SK-N-SH treated with all-trans-retinoic acid at 6 μM for 48 hours (cell line): Measurements from ENCODE around the gene NPIPB8.

ENCODE experiments used
- ATAC-seq: fragments of 200-7000 bp; cut with Tn5 transposase; 3 replicates; pipeline ENCODE4 v1.9.1; 2020; ENCODE audit warnings: mild to moderate bottlenecking, moderate library complexity
- ARNTL ChIP-seq: fragments of 450-650 bp; formaldehyde crosslinking; IDR thresholded peaks from 2 replicates; pipeline ENCODE4 v1.5.0; 2020; ENCODE audit warnings: low read depth, mild to moderate bottlenecking, moderate library complexity, borderline replicate concordance
- BACH2 ChIP-seq: fragments of 250-450 bp; sonication (Bioruptor Pico); IDR thresholded peaks from 2 replicates; pipeline ENCODE4 v1.9.0; 2021; ENCODE audit warnings: mild to moderate bottlenecking, borderline replicate concordance
- CSDC2 ChIP-seq: fragments of 250-450 bp; sonication (Bioruptor Pico); IDR thresholded peaks from 2 replicates; pipeline ENCODE4 v1.5.0; 2020; ENCODE audit warnings: mild to moderate bottlenecking, moderate library complexity
- ESRRG ChIP-seq: fragments of 250-450 bp; sonication (Bioruptor Pico); IDR thresholded peaks from 2 replicates; pipeline ENCODE4 v1.6.1; 2021; ENCODE audit warnings: mild to moderate bottlenecking
- GLIS3 ChIP-seq: fragments of 250-450 bp; sonication (Bioruptor Pico); IDR thresholded peaks from 2 replicates; pipeline ENCODE4 v1.5.0; 2020; ENCODE audit warnings: mild to moderate bottlenecking, moderate library complexity
- ISL1 ChIP-seq: fragments of 250-450 bp; sonication (Bioruptor Pico); IDR thresholded peaks from 2 replicates; pipeline ENCODE4 v2.1.2; 2022; ENCODE audit warnings: mild to moderate bottlenecking, moderate library complexity
- OSR1 ChIP-seq: fragments of 250-450 bp; sonication (Bioruptor Pico); IDR thresholded peaks from 2 replicates; pipeline ENCODE4 v1.8.0; 2022; ENCODE audit warnings: moderate library complexity, mild to moderate bottlenecking, inconsistent platforms
- PPARA ChIP-seq: fragments of 250-450 bp; sonication (Bioruptor Pico); IDR thresholded peaks from 2 replicates; pipeline ENCODE4 v1.5.0; 2020; ENCODE audit warnings: mild to moderate bottlenecking, borderline replicate concordance
- RARB ChIP-seq: fragments of 250-450 bp; sonication (Bioruptor Pico); IDR thresholded peaks from 2 replicates; pipeline ENCODE4 v1.8.0; 2021; ENCODE audit warnings: mild to moderate bottlenecking, moderate library complexity
- SNAI2 ChIP-seq: fragments of 250-450 bp; sonication (Bioruptor Pico); IDR thresholded peaks from 2 replicates; pipeline ENCODE4 v1.5.0; 2020; ENCODE audit warnings: mild to moderate bottlenecking, moderate library complexity
- TCF4 ChIP-seq: fragments of 250-450 bp; sonication (Bioruptor Pico); IDR thresholded peaks from 2 replicates; pipeline ENCODE4 v1.8.0; 2021; ENCODE audit warnings: mild to moderate bottlenecking, moderate library complexity, borderline replicate concordance
- TOX ChIP-seq: fragments of 250-450 bp; sonication (Bioruptor Pico); IDR thresholded peaks from 2 replicates; pipeline ENCODE4 v1.8.0; 2021; ENCODE audit warnings: mild to moderate bottlenecking, moderate library complexity, borderline replicate concordance
- ZC3H10 ChIP-seq: fragments of 250-450 bp; sonication (Bioruptor Pico); IDR thresholded peaks from 2 replicates; pipeline ENCODE4 v1.5.1; 2021; ENCODE audit warnings: mild to moderate bottlenecking, moderate library complexity
- ZFP3 ChIP-seq: fragments of 250-450 bp; sonication (Bioruptor Pico); IDR thresholded peaks from 2 replicates; pipeline ENCODE4 v1.5.0; 2020; ENCODE audit warnings: mild to moderate bottlenecking, moderate library complexity
- ZFP30 ChIP-seq: fragments of 450-650 bp; formaldehyde crosslinking; IDR thresholded peaks from 2 replicates; pipeline ENCODE4 v1.5.0; 2022; ENCODE audit warnings: mild to moderate bottlenecking, moderate library complexity
- ZNF565 ChIP-seq: fragments of 450-650 bp; formaldehyde crosslinking; conservative IDR thresholded peaks from 2 replicates; pipeline ENCODE4 v1.5.0; 2020; ENCODE audit warnings: low read depth, mild to moderate bottlenecking, moderate library complexity
- ZNF70 ChIP-seq: fragments of 450-650 bp; formaldehyde crosslinking; IDR thresholded peaks from 2 replicates; pipeline ENCODE4 v1.5.0; 2020; ENCODE audit warnings: mild to moderate bottlenecking, moderate library complexity
- ZNF8 ChIP-seq: fragments of 450-650 bp; formaldehyde crosslinking; IDR thresholded peaks from 2 replicates; pipeline ENCODE4 v1.5.0; 2020; ENCODE audit warnings: mild to moderate bottlenecking, moderate library complexity
- TF ChIP-seq, protein P1 (sequence below): fragments of 250-450 bp; sonication (Bioruptor Pico); IDR thresholded peaks from 2 replicates; pipeline ENCODE4 v1.5.1; 2020; ENCODE audit warnings: low read depth, mild to moderate bottlenecking, moderate library complexity
- TF ChIP-seq, protein P2 (sequence below): fragments of 250-450 bp; sonication (Bioruptor Pico); IDR thresholded peaks from 2 replicates; pipeline ENCODE4 v1.8.0; 2020; ENCODE audit warnings: mild to moderate bottlenecking, moderate library complexity, borderline replicate concordance
- TF ChIP-seq, protein P3 (sequence below): fragments of 250-450 bp; sonication (Bioruptor Pico); IDR thresholded peaks from 2 replicates; pipeline ENCODE4 v1.5.0; 2020; ENCODE audit warnings: mild to moderate bottlenecking, moderate library complexity
- TF ChIP-seq, protein P4 (sequence below): fragments of 250-450 bp; sonication (Bioruptor Pico); IDR thresholded peaks from 2 replicates; pipeline ENCODE4 v1.8.0; 2021; ENCODE audit warnings: low read depth, mild to moderate bottlenecking, moderate library complexity, borderline replicate concordance

NPIPB8 gene

DNA sequence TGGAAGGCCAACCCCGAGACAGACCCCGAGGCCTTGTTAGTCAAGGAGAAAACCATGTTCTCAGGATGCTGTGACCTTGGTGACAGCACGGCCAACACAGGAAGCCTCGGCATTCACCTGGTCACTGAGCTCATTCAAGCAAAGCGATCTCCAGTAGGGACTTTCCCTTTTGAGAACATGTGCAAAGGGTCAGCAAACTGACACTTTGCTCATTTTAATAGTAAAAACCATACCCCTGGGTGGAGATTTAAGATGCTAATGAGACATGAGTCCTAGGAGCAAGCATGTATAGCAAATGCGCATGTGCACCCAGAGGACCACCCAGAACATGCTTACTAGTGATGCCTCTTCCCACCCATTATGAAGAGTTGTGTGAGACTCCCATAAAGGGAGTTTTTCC lies 35.3 kb upstream of the NPIPB8 start:
- TF ChIP-seq, protein P1, sequence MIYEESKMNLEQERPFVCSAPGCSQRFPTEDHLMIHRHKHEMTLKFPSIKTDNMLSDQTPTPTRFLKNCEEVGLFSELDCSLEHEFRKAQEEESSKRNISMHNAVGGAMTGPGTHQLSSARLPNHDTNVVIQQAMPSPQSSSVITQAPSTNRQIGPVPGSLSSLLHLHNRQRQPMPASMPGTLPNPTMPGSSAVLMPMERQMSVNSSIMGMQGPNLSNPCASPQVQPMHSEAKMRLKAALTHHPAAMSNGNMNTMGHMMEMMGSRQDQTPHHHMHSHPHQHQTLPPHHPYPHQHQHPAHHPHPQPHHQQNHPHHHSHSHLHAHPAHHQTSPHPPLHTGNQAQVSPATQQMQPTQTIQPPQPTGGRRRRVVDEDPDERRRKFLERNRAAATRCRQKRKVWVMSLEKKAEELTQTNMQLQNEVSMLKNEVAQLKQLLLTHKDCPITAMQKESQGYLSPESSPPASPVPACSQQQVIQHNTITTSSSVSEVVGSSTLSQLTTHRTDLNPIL, result no peak
- TF ChIP-seq BACH2 (CRISPR knock-in tag) (no peak), ZFP3 (CRISPR knock-in tag) (no peak), PPARA (no peak), ZNF565 (CRISPR knock-in tag) (no peak), GLIS3 (CRISPR knock-in tag) (no peak), OSR1 (CRISPR knock-in tag) (no peak), TCF4 (CRISPR knock-in tag) (no peak), ESRRG (no peak), TOX (CRISPR knock-in tag) (no peak), ZNF70 (CRISPR knock-in tag) (no peak), RARB (CRISPR knock-in tag) (no peak), ZC3H10 (CRISPR knock-in tag) (no peak), SNAI2 (CRISPR knock-in tag) (no peak), ZFP30 (CRISPR knock-in tag) (no peak), ARNTL (no peak)
- TF ChIP-seq, protein P2, sequence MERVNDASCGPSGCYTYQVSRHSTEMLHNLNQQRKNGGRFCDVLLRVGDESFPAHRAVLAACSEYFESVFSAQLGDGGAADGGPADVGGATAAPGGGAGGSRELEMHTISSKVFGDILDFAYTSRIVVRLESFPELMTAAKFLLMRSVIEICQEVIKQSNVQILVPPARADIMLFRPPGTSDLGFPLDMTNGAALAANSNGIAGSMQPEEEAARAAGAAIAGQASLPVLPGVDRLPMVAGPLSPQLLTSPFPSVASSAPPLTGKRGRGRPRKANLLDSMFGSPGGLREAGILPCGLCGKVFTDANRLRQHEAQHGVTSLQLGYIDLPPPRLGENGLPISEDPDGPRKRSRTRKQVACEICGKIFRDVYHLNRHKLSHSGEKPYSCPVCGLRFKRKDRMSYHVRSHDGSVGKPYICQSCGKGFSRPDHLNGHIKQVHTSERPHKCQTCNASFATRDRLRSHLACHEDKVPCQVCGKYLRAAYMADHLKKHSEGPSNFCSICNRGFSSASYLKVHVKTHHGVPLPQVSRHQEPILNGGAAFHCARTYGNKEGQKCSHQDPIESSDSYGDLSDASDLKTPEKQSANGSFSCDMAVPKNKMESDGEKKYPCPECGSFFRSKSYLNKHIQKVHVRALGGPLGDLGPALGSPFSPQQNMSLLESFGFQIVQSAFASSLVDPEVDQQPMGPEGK (CRISPR knock-in tag), result no peak
- TF ChIP-seq, protein P3, sequence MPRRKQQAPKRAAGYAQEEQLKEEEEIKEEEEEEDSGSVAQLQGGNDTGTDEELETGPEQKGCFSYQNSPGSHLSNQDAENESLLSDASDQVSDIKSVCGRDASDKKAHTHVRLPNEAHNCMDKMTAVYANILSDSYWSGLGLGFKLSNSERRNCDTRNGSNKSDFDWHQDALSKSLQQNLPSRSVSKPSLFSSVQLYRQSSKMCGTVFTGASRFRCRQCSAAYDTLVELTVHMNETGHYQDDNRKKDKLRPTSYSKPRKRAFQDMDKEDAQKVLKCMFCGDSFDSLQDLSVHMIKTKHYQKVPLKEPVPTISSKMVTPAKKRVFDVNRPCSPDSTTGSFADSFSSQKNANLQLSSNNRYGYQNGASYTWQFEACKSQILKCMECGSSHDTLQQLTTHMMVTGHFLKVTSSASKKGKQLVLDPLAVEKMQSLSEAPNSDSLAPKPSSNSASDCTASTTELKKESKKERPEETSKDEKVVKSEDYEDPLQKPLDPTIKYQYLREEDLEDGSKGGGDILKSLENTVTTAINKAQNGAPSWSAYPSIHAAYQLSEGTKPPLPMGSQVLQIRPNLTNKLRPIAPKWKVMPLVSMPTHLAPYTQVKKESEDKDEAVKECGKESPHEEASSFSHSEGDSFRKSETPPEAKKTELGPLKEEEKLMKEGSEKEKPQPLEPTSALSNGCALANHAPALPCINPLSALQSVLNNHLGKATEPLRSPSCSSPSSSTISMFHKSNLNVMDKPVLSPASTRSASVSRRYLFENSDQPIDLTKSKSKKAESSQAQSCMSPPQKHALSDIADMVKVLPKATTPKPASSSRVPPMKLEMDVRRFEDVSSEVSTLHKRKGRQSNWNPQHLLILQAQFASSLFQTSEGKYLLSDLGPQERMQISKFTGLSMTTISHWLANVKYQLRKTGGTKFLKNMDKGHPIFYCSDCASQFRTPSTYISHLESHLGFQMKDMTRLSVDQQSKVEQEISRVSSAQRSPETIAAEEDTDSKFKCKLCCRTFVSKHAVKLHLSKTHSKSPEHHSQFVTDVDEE, result no peak
- TF ChIP-seq, protein P4, sequence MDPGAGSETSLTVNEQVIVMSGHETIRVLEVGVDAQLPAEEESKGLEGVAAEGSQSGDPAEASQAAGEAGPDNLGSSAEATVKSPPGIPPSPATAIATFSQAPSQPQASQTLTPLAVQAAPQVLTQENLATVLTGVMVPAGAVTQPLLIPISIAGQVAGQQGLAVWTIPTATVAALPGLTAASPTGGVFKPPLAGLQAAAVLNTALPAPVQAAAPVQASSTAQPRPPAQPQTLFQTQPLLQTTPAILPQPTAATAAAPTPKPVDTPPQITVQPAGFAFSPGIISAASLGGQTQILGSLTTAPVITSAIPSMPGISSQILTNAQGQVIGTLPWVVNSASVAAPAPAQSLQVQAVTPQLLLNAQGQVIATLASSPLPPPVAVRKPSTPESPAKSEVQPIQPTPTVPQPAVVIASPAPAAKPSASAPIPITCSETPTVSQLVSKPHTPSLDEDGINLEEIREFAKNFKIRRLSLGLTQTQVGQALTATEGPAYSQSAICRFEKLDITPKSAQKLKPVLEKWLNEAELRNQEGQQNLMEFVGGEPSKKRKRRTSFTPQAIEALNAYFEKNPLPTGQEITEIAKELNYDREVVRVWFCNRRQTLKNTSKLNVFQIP, result no peak
- ATAC-seq, result no peak

DNA sequence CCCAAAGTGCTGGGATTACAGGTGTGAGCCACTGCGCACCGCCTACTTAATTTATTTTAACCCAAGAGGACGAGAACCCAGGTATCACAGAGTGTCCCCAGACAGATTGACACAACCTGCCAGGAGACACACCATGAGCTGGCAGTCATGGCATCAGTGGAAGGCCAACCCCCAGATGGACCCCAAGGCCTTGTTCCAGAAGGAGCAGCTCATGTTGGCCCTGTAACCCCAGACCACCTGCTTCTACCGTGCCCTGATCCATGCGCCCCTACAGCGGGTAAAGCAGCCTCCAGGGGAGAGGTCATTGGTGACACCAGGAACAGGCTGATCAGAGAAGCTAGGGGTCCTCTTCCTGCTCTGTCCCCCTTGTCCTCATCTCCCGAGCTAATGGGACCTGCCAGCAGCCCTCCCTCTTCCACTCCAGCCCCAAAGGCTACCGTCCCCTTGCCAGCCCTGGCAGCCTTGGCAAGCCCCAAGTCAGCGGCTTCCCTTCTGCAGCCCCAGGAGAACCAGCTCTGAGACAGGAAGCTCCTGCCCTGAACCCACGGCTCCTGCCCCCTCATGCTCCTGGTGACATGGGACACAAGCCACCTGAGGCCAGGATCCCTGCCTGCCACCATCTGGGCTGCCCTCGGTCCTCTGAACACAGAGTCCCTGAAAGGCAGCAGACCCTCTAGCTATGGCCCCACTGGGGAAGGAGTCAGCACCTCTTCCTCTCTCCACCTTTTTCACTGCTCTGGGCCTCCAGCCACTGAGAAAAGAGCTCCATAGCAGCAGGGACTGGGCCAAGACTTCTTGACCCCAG lies 34.3 kb upstream of the NPIPB8 start:
- no peak for ATAC-seq

DNA sequence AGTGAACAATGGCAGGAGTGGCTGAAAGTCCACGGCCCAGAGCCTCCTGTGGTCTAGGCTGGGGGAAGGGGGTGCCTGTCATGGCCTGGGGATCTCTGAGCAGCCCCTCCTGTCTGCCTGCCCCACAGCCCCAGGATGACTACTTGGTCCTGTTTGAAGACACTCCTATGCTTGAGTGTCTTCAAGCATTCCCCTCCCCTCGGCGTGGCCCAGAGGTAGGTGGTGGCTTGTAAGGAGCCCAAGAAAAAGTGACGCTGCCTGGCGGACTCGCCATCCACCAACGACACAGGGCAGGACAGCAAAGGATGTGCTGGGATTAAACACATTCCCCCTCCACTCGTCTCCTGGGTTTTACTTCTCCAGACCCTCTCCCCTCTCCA lies 33.7 kb upstream of the NPIPB8 start:
- no peak for ATAC-seq
- TF ChIP-seq GLIS3 (CRISPR knock-in tag) (no peak), SNAI2 (CRISPR knock-in tag) (no peak), ZFP30 (CRISPR knock-in tag) (no peak), BACH2 (CRISPR knock-in tag) (no peak), ZNF565 (CRISPR knock-in tag) (no peak), ZC3H10 (CRISPR knock-in tag) (no peak), CSDC2 (CRISPR knock-in tag) (no peak), ESRRG (no peak), ISL1 (CRISPR knock-in tag) (no peak), ZNF8 (no peak), RARB (CRISPR knock-in tag) (no peak)
- TF ChIP-seq, protein P3, result no peak
- TF ChIP-seq, protein P4, result no peak
- TF ChIP-seq, protein P1, result no peak
- TF ChIP-seq, all 23 proteins: peak for 0

More for the DNA sequence above, 34.3 kb upstream of the NPIPB8 start:
- TF ChIP-seq ESRRG, result no peak
- no peak for TF ChIP-seq ZFP30 (CRISPR knock-in tag)
- no peak for TF ChIP-seq ISL1 (CRISPR knock-in tag)
- TF ChIP-seq ZC3H10 (CRISPR knock-in tag), result no peak
- no peak for TF ChIP-seq ZNF8
- TF ChIP-seq CSDC2 (CRISPR knock-in tag), result no peak
- TF ChIP-seq OSR1 (CRISPR knock-in tag), result no peak
- no peak for TF ChIP-seq GLIS3 (CRISPR knock-in tag)
- TF ChIP-seq ARNTL, result no peak
